NCI-H187 treated with DMSO at 0.1 percent for 48 hours (cell line): ENCODE data around the gene EMID1.

ENCODE experiments used
- DNase-seq: peaks from one replicate; lab custom pipeline; 2025; lab: John Stamatoyannopoulos, UW

The EMID1 gene

DNA sequence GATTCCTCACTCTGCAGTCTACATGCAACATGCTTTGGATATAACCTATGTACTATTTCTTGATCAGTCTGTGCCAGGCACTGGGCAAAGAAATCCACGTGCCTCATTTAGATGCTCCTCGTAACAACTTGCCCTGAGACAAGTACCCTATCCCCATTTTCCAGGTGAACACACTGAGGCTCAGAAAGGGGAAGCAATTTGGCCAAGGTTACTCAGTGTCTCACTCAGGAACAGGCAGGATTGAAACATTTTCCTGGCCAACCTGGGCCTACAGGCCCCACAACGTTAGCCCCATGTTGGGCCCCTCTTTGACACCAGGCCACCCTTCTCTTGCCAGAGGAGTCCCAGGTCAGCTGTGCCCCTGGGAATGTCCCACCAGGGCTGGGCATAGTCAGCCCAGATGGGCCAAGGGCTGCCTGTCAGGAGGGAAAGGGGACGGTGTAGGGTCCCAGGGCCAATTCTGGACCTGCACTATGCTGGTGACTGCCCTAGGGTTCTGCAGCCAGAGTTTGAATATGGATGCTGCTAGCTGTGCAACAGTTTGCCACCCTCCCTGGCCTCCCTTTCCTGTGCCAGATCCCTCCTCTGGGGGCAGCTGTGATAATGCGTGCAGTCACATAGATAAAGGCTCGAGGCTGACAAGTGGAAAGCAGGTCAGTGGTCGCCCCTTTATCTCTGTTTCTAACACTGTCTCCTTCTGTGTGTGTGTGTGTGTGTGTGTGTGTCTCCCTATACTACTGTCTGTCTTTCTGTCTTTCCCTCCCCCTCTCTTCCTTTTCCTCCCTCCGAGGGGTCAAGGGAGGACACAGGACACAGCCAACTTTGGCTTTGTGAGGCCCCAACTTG is 10.4 kb upstream of the EMID1 start:
- DNase-seq: no peak

DNA sequence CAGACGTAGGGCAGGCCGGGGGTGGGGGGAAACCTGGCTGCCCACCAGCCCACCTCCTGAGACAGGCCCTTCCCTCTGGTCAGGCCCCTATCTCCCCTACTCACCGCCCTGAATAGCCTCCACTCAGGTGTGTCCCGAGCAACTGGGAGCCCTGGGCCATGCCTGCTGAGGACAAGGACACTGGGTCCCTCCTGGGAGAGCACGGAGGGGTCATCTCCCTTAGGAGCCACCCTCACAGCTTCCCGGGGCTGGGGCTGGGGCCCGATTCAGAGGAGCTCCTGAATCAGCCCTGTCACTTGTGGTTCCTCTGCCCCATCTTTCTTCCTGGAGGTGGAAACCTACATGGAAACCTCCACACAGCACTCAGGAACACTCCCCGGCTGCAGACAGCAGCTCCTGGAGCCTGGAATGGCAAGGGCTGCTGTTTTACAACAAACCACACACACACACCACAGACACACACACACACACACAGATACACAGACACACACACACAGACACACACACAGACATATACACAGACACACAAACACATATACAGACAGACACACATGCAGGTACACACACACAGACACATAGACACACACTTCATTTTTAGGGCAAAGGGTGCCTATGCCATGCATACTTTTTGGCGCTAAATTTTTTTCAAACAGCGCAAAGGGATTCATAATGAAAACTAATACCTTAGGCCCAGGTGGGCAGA is 9.6 kb upstream of the EMID1 start:
- DNase-seq: no peak

DNA sequence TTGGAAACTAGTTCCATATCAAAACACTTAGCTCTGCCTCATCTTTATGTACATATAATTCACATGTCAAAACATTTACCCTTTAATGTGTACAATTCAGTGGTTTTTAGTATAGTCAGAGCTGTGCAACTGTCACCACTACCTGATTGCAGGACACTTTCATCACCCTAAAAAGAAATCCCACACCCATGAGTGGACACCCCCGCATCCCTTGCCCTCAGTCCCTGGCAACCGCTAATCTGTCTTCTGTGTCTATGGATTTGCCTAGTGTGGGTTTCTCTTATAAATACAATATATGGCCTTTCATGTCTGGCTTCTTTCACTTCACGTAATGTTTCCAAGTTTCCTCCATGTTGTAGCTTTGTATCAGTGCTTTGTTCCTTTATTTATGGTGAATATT is 8.6 kb upstream of the EMID1 start:
- no peak for DNase-seq

DNA sequence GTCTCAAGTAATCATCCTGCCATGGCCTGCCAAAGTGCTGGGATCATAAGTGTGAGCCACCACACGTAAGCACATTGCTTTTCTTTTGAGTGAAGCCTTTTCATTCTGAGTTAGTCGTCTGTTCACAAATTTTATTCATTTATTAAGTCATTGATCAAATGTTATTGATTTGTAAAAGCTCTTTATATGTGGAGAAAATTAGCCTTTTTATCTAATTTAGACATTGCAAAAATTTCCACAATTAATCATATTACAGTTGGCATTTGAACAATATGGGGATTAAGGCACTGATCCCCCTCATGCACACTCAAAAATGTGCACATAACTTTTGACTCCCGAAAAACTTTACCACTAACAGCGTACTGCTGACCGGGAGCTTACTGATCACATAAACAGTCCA is 7.5 kb upstream of the EMID1 start:
- DNase-seq: no peak

DNA sequence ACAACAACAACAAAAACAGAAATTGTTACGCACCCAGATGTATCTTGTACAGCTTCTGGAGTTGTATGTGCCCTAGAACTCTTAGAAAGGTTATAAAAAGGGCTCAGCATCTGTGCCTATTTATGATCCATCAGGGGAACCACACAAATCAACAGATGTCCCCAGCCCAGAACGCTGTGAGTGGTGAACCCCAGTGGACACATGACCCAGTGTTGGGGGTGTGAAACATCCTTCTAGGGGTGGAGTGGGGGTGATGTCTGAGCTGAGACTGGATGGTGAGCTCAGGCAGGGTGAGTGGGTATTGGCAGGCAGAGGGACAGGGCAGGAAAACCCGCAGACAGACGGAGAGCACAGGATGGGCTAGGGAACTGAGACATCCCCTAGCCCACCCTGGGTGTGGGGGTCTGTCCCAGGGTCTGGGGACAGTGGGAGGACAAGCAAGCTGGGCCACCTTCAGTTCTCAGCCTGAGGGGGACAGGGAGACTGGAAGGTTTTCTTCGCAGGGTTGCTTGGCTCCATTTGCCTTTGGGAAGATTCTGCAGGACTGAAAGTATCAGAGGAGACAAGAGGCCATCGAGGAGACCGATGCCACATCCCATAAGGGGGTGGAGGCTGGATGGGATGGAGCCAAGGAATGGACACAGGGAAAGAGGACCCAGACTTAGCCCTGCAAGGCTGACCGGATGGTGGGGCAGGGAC is 5.8 kb upstream of the EMID1 start:
- no peak for DNase-seq

DNA sequence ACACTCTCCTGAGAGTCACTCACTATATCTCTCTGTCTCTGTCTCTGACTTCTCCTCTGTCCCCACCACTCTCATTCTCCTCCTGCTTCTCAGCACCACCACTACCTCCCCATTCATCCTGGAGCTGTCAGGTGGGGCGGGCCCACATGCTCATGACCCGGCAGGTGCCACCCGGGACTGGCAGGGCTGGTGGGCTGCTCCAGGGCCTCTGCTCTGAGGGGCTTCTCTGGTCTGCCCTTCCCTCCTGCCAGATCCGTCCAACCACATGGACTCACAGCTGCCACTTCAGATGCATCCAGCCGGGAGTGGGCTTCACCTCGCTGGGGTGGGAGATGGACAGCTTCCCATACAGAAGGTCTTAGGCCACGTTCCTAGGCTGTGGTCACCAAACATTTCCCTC is 4.8 kb upstream of the EMID1 start:
- no peak for DNase-seq

DNA sequence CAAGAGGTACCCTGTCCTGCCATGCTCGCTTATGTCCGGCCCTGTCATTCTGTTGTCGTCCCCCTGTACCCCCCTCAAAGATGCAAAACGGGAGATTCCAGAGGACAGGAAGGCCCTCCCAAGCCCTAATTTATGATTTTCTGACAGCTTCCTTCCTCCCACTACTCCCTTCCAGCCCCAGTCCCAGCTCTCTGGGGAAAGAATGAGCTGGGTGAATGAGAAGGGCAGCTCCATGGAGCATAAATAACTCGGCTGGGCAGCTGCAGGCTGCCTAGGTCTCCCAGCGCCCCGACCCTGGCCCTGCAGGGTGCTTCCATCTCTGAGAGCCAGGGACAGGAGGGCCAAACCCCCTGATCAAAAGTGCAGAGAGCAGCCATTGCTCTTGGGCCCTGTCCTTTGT is 3.9 kb upstream of the EMID1 start:
- no peak for DNase-seq

DNA sequence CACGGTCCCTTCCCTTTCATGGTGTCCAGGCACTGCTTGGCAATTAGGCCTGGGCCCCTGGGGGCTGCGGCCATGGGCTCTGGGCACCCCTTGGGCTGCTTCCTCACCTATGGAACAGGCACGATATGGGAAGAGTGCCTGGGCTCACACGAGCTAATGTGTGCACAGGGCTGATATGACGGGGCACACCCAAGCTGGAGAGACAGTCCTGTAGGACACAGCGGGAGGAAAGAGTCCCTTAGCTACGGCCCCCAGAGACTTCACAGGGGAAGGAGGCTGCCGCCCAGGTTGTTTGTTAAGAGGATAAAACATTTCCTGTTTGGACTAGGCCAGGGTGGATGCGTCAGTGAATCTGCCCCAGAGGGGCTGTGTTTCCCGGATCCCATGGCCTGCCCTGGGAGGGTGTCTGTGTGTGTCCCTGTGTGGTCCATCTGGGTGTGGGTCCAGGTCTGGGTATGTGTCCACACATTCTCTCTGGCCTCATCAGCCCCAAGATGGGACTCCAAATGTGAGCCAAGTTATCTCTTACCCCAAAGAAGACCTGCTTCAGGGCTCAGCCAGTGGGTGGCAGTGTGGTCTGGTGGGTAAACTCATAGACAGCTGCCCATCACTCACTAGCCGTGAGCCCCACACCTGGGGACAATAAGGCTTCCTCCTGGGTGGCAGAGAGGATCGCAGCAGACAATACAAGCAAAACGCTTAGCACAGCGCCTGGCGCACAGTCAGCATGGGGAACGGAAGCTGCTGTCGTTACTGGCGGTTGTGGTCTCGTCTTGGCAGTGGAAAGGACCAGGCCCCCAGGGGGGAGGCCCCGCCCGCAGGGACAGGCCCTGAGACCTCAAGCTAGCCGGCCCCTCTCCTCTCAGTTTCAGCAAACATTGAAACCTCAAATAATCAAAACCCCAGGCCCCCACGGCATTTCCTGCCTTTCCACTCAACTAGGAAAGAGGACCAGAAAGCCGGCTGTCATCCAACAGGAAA is 3.2 kb upstream of the EMID1 start:
- no peak for DNase-seq

DNA sequence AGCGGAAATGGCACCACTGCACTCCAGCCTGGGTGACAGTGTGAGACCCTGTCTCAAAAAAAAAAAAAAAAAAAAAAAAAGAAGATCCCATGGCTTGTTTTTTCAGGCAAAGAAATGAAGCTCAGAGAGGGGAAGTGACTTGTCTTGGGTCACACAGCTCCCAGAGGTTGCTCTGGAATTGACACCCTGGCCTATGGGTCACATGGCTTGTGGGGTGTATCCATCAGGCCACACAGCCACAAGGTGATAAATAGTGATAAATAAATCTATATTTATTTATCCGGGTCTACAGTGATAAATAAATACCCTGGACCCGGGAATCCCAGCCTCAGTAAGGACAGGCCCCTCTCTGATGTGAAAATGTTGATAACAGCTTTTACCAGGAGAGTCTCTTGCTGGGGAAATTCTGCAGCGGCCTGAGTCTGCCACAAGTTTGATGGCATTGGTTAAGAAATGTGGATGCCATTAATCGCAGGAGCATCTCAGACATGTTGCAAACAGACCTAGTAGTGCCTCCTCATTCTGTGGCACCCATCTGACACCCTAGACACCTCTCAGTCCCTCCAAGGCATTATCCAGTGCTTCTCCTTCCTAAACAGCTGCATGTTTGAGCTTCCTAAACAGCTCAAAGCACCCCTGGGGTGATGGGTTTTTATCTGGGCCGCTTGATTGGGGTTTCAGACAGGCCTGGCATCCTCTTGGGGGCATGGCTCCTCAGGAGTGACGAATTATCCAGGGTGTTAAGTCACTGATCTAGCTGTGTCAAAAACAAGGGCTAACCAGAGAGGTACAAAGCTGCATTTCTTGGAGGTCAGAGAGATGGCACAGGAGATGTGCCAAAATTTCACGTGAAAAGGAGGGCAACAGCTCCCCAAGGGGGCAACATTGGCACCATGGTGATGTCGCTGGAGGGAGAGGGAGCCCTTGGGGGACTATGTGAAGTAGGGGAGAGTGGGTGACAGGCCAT is 1.9 kb upstream of the EMID1 start:
- no peak for DNase-seq

DNA sequence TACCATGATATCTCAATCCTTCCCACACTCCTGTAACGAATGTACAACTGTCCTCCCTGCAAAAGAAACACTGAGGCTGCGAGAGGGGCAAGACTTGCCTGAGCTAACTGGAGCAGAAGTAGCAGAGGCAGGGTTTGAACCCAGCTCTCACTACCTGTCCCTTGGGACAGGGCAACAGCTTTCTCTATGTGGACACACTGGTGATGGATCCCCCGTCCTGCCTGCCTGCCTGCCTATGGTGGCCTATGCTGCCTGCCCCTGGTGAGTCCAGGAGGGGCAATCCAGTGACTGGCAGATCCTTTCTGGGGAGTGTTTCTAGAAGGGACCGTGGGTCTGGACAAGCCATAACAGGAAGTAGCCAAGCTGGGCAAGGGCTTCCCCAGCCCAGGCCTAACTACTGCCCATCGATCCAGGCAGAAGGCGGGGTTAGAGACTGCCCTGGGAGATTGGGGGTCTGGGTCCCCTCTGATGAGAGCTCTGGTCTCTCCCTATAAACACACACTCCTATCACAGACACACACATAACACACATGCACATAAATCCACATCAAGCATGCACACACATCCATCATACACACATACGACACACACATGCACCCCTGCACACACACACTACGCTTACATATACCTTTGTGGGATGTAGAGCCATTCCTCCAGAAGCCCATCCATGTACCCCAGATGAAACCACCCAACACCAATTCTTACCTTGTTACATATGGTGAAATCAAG is 1.1 kb upstream of the EMID1 start:
- no peak for DNase-seq

DNA sequence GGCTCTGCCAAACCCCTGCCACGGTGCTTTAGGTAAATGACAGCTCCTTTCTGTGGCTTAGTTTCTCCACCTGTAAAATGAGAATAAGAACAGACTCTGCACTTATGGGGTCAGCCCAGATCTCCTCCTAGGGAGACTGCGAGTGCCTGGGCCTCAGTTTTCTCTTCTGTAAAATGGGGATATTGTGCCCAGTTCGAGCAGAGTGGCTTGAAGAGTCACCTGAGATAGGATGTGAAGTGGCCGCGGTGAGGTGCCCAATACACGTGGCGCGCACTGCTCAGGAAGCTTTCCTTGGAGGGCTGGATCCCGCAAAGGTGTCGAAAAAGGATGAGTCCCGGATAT is 473 bp upstream of the EMID1 start:
- DNase-seq: no peak

DNA sequence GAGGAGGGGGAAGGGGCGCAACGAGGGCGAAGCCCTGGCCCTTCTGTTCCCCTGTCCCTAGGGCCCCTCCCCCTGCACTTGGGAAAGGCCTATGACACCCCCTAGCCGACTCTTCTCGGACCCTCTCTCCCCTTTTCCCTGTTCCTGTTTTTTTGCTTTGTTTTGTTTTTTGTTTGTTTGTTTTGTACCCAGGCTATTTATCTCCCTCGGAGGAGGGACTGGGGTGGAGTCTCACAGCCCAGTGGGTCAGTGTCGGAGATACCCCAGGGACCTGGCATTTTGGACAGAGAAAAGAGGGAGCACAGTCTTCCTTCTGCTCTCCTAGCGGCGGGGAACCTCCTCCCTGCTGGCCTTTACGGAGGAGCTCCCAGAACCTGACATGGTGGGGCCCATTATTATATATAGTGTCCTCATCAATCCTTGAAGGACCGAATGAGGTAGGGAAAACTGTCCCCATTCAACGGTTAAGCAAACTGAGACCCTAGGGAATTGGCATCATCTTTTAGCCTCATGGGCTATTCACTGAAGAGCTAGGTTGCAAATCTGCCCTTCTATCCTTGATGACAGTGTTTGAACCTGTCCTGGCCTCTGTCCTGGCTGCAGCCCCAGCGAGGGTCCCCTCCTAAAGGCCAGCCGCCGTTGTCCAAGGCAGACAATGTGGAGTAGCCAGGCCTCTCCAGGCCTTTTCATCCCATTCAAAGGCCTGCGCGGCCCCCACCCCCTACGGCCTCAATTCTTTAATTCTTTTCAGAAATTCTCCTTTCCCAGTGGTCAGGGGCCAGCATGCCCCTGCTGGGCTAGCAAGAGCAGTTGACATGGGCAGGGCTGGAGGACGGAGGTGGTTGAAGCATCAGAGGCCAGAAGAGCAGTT is 911 bp downstream of the EMID1 start:
- no peak for DNase-seq

DNA sequence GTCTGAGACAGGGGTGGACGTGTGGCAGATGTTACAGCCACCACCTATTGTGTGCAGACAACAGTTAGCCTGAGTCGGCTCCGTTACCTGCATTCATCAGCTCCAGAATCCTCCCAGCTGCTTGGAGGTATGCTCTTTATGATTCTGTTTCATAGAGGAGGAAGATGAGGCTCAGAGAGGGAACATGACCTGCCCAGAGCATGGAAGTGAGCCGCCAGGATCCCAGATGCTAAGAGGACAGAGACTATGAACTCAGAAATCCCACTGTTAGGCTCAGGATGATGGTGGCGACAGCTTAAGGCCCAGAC is 1.5 kb downstream of the EMID1 start:
- DNase-seq: no peak

DNA sequence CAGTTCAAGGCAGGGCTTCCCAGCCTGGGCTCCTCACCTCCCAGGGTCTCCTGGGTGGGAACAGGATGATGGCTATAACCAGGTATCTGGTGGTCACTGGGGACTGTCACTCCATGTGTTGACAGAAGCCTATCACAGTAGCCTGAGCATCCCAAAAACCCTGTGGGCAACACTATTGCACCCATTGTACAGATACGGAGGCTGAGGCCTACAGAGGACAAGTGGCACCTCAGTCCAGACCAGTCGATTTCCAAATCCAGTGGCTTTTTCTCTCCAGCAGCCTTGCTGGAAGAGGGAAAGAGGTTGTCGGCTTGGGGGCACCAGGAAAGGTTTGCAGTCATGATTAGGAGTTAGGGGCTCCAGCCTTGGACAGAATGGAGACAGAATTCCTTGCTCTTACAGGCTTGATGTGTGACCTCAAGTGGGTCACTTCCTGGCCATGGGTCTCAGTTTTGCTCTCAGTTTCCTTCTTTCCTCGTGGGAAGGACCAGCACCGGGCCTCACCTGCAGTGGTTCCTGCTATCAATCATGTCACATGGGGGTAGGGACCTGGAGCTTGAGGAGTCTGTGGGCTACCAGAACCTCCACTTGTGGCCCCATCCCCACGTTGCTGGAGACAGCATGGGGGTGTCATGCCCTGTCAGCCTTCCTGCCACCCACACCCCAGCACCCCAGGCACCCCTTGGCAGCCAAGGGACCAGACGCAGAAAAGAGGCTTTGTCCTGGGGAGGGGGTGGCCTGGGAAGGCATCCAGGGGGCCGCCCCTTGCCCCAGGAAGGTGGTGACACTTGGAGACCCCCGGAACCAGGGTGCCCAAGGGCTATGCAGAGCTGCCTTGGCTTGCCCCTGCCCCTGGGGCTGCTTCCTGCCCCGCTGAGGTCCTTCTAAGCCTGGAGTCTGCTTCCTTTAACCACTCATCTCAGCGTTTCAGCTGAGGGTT is 2.1 kb downstream of the EMID1 start:
- DNase-seq: no peak

DNA sequence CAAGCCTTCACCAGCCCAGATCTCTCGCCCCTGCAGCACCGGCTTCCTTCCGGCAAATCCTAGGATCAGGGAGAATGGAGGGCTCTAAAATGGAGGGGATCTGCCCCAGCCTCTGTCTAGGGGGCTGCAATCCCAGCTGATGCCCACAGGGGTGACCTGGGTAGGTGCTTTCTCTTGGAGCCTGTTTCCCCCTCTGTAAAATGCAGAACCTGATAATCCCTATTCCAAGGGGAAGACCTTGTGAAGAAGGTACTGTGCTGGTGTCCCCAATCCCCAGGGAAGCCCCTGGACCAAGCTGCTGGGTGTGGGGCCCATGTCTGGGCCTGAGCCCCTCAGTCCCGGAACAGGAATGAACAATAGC is 2.8 kb downstream of the EMID1 start:
- DNase-seq: no peak

DNA sequence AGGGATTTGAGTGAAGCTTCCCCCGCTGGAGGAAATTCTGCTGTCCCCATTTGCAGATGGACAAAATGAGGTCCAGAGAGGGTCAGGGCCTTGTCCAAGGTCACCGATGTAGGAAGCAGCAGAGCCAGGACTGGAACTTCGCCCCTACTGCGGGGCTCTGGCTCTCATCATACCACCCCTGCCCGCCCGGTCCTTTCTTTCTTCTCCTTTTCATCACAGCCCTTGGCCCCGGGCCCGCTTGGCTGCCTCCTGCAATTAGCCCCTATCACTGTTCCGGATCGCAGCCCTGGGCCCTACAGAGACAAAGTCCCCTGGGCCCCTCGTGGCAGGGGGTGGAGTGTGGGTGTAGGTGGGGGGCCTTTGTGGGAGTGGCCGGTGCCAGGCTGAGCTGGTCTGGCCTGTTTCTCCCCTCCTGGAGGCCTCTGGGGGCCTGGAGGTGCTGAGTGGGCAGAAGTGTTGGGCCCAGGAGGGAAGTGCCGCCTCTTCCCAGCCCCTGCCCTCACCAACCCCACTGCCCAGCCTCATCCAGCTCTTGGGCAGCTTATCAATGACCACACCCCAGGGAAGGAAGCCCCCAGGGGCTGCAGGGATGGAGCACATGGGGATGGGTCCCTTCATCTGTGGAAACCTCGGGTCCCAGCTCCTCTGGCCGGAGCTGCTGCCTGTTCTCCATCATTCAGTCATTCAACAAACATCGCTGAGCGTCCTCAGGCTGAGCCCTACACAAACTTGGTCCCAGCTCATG is 3.4 kb downstream of the EMID1 start:
- DNase-seq: no peak

DNA sequence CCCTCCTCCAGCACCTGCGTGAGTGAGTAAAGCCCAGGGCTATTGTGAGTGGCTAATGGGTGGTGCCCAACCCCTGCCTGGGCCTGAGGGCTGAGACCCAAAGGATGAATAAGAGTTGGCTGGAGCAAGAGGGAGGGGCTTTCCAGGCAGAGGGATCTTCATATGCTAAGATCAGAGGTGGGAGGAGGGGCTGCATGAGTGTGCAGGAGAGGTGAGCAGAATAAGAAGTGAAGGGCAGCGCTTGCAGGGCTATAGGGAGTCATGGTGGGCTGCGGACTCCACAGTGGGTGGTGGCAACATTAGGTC is 3.9 kb downstream of the EMID1 start:
- no peak for DNase-seq

DNA sequence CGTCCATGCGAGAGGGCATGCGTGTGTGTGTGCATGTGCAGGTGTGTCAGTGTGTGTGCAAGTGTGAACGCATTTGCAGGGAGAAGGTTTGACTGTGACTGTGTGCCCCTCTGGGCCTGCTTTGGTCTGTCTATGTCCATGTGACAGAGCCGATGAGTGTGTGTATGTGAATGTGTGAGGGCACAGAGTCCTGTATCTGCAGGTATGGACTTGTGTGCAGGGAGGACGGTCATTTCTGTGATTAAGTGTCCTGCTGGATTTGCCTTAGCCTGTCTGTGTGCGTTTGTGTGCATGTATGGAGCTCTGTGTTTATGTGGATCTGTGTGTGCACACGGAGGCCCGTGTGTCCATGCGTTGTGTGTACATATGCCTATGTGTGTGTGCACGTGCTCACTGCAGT is 5.4 kb downstream of the EMID1 start:
- no peak for DNase-seq
